ENCODE data around the gene GPR39. TPM values are rescaled to one million over a fixed set of nuclear protein-coding genes. Genes with fewer than 3 reads are reported as not detected.
"Not testable (repeated sequence)": the region's sequence is repeated elsewhere in the genome, so short reads cannot be mapped to it uniquely, and the experiment has no call there.

The GPR39 gene
- total RNA-seq, result under 1 TPM in 1 of 2 donors, not detected in 1; 0.37 TPM
- long read RNA-seq, donor 1, result 0 reads
- long read RNA-seq, donor 2, result 0 reads

- intact Hi-C loops (cut with DNase I), result no loop called here
These were observed at the start of gene GPR39 for GRCh38 chr2:132416723-132417395. Gene GPR39, plus strand, starts transcription at chr2:132416805.

DNA sequence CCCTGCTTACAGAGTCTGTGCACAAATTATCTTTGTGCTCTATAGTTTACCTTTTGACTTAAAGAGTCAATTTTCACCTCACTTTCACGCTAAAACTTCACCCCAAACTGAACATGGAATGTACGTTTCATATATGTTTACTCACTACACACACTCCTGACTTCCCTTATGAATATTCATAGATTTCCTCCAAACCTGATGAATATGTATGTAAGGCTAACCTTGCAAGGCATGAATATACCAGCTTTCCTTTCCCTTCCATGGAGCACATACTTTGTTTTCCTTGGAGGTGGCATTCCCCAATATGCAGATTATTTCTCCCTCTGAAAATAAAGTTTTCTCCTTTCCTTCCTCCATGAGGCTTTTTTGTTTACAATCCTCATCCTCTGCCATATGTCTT is 48.4 kb upstream of the GPR39 start:
- intact Hi-C loops (cut with DNase I), result no loop called here
- no peak for DNase-seq (ENCODE audit: low spot score)

More at GRCh38 chr2:132416723-132417395, at the start of gene GPR39:
- no peak for DNase-seq (ENCODE audit: low spot score)

DNA sequence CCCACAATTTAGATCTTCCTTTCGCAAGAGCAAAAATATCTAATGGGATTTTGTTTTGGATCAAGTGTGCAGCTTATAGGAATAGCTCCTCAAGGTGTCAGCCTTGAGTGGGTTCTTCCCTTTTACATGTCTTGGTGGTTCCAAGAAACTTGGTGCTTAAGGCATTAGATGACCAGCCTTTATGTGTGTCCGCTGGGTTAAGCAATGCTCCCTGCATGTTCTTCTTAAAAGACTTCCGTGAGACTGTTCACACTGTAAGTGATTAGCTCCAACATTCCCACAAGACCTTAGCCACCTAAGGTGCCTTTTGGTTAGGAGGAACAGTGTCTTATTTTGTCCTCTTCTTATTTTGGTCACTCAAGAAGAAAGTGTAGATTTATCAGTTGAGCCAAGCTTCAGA is 44.3 kb upstream of the GPR39 start:
- intact Hi-C loops (cut with DNase I), result loop anchor here in 1 of 2 donors (5.0 kb wide), 1 partner anchor 1060 kb away; no protein-coding TSS in a partner anchor
- no peak for DNase-seq (ENCODE audit: low spot score)

- intact Hi-C loops (cut with DNase I), result loop anchor here in 1 of 2 donors (5.0 kb wide), 1 partner anchor 1059 kb away; no protein-coding TSS in a partner anchor
- no peak for DNase-seq (ENCODE audit: low spot score)
These were observed 43.0 kb upstream of the GPR39 start for GRCh38 chr2:132373391-132374135.

GRCh38 chr2:132374151-132374550 is 42.5 kb upstream of the GPR39 start:
- DNase-seq (ENCODE audit: low spot score), result no peak
- intact Hi-C loops (cut with DNase I), result loop anchor here in 1 of 2 donors (5.0 kb wide), 1 partner anchor 1058 kb away; no protein-coding TSS in a partner anchor

GRCh38 chr2:132374551-132374950 is 42.1 kb upstream of the GPR39 start:
- intact Hi-C loops (cut with DNase I), result loop anchor here in 1 of 2 donors (5.0 kb wide), 1 partner anchor 1058 kb away; no protein-coding TSS in a partner anchor
- no peak for DNase-seq (ENCODE audit: low spot score)

GRCh38 chr2:132374961-132375360 is 41.6 kb upstream of the GPR39 start:
- no peak for DNase-seq (ENCODE audit: low spot score)
- intact Hi-C loops (cut with DNase I), result loop anchor here in 1 of 2 donors (5.0 kb wide), 1 partner anchor 1057 kb away; no protein-coding TSS in a partner anchor

DNA sequence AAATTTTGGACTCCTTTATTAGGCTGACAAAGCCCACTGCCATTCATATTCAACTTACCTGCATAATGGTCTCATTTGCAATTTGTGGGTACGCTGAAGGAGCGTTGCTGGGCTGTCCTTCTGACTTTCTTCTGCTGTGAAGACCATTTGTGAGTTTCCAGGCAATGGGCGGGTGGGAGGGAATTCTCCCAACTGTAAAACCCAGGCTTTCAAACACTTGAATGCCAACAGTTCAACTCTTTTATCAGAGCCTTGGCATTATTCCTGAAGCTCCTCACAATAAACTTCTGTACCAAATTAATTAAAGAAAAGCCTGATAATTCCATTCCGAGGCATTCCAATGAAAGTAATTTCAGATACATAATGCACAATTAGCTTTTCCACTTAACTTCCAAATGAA is 35.2 kb upstream of the GPR39 start:
- intact Hi-C loops (cut with DNase I), result no loop called here

DNA sequence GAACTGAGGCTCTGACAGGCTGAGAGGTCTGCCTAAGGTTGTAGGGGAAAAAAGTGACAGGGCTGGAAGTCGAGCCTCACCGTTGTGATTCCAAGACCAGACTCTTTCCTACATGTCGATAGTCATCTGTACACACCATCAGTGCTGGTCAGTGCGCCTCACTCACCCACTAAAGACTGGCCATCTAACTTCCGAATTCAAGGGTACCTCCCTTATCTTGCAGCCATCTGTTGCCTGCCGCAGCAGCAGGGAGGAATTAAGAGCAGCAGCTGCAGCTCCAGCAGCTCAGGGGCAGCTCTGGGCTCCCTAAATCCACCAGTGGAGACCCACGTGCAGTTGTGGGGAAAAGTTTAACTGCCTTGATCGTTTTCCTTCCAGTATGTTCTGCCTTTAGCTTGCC is 32.6 kb upstream of the GPR39 start:
- intact Hi-C loops (cut with DNase I), result no loop called here

More for the DNA sequence above, 35.2 kb upstream of the GPR39 start:
- no peak for DNase-seq (ENCODE audit: low spot score)

GRCh38 chr2:132384491-132385151 is 32.0 kb upstream of the GPR39 start:
- DNase-seq (ENCODE audit: low spot score), result no peak
- intact Hi-C loops (cut with DNase I), result no loop called here

More for the DNA sequence above, 32.6 kb upstream of the GPR39 start:
- no peak for DNase-seq (ENCODE audit: low spot score)

DNA sequence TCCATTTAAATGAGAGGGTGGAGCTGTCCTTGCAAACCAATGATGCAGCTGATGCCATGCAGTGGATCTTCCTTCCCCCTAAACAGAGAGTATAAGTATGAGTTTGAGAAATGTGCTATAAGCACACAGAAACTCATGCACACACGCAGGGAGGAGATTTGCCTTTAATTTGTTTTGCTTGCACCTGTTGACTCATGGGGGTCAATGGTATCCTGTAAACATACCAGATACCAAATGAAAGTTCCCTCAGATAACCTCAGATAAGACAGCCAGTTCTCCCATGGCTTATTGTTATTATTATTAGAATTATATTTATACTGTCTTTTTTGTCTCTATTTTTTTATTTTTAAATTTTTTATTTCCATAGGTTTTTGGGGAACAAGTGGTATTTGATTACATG is 29.5 kb upstream of the GPR39 start:
- intact Hi-C loops (cut with DNase I), result no loop called here
- no peak for DNase-seq (ENCODE audit: low spot score)

DNA sequence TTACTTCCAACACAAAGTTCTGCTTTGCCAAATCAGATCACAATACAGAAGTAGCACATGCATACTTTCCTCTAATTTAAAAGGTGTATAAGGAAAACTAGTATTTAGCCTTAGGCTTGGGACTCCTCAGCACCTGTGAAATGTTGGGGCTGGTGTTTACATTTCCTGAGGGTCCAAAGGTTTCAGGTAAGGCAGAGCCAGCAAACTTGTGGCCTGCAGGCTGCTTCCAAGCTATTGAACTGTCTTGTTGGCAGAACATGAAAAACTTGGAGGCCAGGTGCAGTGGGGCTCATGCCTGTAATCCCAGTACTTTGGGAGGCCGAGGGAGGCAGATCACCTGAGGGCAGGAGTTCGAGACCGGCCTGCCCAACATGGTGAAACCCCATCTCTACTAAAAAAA is 26.5 kb upstream of the GPR39 start:
- intact Hi-C loops (cut with DNase I), result no loop called here
- DNase-seq (ENCODE audit: low spot score), result no peak

DNA sequence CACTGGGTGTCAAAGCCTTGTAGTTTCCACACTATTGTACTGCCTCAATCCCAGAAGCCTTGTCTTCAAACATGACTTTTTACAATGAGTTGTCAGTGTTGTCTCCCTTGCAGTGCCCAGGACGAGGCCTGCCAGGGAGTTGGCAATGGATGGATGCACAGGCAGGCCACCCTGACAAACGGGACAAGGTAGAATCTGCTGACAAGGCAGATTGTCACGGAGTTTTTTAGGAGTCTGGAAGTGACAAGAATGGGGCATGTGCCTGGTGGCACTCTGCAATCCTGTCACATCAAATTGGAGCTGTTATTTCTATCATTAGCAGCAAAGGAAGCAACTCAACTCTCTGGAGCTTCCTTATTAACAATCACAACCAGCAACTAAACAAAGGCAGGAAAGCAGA is 25.2 kb upstream of the GPR39 start:
- intact Hi-C loops (cut with DNase I), result no loop called here

GRCh38 chr2:132392221-132392620 is 24.4 kb upstream of the GPR39 start:
- DNase-seq (ENCODE audit: low spot score), result no peak
- intact Hi-C loops (cut with DNase I), result no loop called here

More for the DNA sequence above, 25.2 kb upstream of the GPR39 start:
- no peak for DNase-seq (ENCODE audit: low spot score)

GRCh38 chr2:132392879-132393278 is 23.7 kb upstream of the GPR39 start:
- intact Hi-C loops (cut with DNase I), result no loop called here

GRCh38 chr2:132397042-132397441 is 19.6 kb upstream of the GPR39 start:
- DNase-seq (ENCODE audit: low spot score); intact Hi-C loops (cut with DNase I): not testable (repeated sequence)

More at GRCh38 chr2:132392879-132393278, 23.7 kb upstream of the GPR39 start:
- no peak for DNase-seq (ENCODE audit: low spot score)

- intact Hi-C loops (cut with DNase I), result no loop called here
- DNase-seq (ENCODE audit: low spot score), result no peak
These were observed 16.3 kb upstream of the GPR39 start for GRCh38 chr2:132400169-132400900.

- DNase-seq (ENCODE audit: low spot score), result no peak
- intact Hi-C loops (cut with DNase I), result no loop called here
These were observed 15.7 kb upstream of the GPR39 start for GRCh38 chr2:132400901-132401240.

GRCh38 chr2:132401326-132401725 is 15.3 kb upstream of the GPR39 start:
- intact Hi-C loops (cut with DNase I), result no loop called here

More at GRCh38 chr2:132401326-132401725, 15.3 kb upstream of the GPR39 start:
- DNase-seq (ENCODE audit: low spot score), result no peak
